B cell (primary cell): ENCODE results near the gene ENO2.

Source experiments
- EZH2 ChIP-seq: IDR thresholded peaks from 2 replicates; pipeline ENCODE4 v1.6.1; 2012; ENCODE audit warnings: borderline replicate concordance, low read depth, mild to moderate bottlenecking, moderate library complexity, low read length; ENCODE audit not compliant: insufficient read depth, poor library complexity, severe bottlenecking
- TF ChIP-seq, protein P1 (sequence below): fragments of 200-600 bp; IDR thresholded peaks from one replicate; pipeline ENCODE4 v1.8.0; 2022; ENCODE audit warnings: antibody characterized with exemption, mild to moderate bottlenecking

- TF ChIP-seq, protein P1, sequence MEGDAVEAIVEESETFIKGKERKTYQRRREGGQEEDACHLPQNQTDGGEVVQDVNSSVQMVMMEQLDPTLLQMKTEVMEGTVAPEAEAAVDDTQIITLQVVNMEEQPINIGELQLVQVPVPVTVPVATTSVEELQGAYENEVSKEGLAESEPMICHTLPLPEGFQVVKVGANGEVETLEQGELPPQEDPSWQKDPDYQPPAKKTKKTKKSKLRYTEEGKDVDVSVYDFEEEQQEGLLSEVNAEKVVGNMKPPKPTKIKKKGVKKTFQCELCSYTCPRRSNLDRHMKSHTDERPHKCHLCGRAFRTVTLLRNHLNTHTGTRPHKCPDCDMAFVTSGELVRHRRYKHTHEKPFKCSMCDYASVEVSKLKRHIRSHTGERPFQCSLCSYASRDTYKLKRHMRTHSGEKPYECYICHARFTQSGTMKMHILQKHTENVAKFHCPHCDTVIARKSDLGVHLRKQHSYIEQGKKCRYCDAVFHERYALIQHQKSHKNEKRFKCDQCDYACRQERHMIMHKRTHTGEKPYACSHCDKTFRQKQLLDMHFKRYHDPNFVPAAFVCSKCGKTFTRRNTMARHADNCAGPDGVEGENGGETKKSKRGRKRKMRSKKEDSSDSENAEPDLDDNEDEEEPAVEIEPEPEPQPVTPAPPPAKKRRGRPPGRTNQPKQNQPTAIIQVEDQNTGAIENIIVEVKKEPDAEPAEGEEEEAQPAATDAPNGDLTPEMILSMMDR: no peak
- TF ChIP-seq EZH2: no peak
These were observed 48.1 kb downstream of the ENO2 start for GRCh38 chr12:6962285-6963015.
